Measurements from ENCODE around the gene LGALS3BP. TPM values are rescaled to one million over a fixed set of nuclear protein-coding genes. Genes with fewer than 3 reads are reported as not detected.

LGALS3BP gene
- total and polyA plus RNA-seq, 2 donors (not counting 1 experiment from before 2014, with no cell fraction given) = 1.8 to 7.5 TPM

DNA sequence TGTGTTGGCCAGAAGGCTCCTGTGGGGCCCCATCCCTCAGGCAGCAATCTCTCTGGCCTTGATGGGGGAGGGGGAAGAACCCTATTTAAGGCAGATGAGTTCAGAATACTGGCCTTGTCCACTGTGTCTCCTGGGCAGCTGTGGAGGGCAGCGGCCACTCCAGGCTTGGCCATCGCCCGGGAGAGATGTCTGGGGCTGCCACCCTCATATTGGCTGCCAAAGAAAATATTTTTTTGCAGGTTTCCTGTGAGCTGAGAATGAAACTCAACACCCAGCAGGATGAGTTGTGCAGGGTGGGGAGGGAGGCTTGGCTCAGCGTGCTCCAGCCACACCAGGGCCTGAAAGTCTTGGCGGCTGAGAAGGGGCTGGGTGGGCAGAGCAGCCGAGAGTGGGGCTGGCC lies 40.1 kb downstream of the LGALS3BP start:
- Histone ChIP-seq H2AFZ (ENCODE audit: insufficient read depth, low read depth, low read length, poor library complexity, severe bottlenecking) (no peak overlapping the region), H3K4me1 (ENCODE audit: control insufficient read depth in 2 of 2, insufficient read depth in 2 of 2, low read length in 2 of 2) (no peaks in the 10 kb centered on the region), H3K27me3 (replicated peaks in 1 of 4; ENCODE audit: control extremely low read depth in 1 of 4, control insufficient read depth in 3 of 4, insufficient read depth in 4 of 4, low read length in 3 of 4) (peaks cover 0 to 10% (median 1%) of the 10 kb centered on the region in 4 experiments), H3K4me2 (replicated peaks; ENCODE audit: low read depth, low read length, poor library complexity, severe bottlenecking) (no peak overlapping the region), H3K79me2 (ENCODE audit: control insufficient read depth, insufficient read depth, low read length) (no peaks in the 10 kb centered on the region), H3K27ac (ENCODE audit: low read length in 2 of 2) (no peak overlapping the region), H3K9me3 (ENCODE audit: control extremely low read depth in 1 of 3, control insufficient read depth in 2 of 3, insufficient read depth in 1 of 3, low read length in 2 of 3) (no peaks in the 10 kb centered on the region), H3K36me3 (replicated peaks in 1 of 2; ENCODE audit: control extremely low read depth in 1 of 2, control insufficient read depth in 1 of 2, extremely low read depth in 1 of 2, insufficient read depth in 2 of 2, low read length in 1 of 2) (no peaks in the 10 kb centered on the region), H3K9ac (ENCODE audit: low read length) (no peak overlapping the region), H3K4me3 (ENCODE audit: control extremely low read depth in 1 of 5, extremely low read depth in 1 of 5, insufficient read depth in 1 of 5, low read depth in 2 of 5, low read length in 4 of 5) (no peak overlapping the region), H4K20me1 (ENCODE audit: control insufficient read depth, insufficient read depth, low read length, poor library complexity, severe bottlenecking) (no peaks in the 10 kb centered on the region)
- Mint-ChIP-seq H3K27ac (no peak overlapping the region), H3K4me3 (no peak overlapping the region), H3K4me1 (no peaks in the 10 kb centered on the region), H3K27me3 (peaks cover 7% of the 10 kb centered on the region), H3K9me3 (ENCODE audit: insufficient read depth) (no peaks in the 10 kb centered on the region)
- ChIA-PET CTCF (no interaction called here), POLR2A (no interaction called here)
- ATAC-seq (ENCODE audit: low read depth) (no peak), DNase-seq (no peak)
- intact Hi-C loops (cut with micrococcal nuclease) = no loop called here
- TF ChIP-seq EZH2 (IDR thresholded peaks at IDR 0.05; ENCODE audit: borderline replicate concordance, insufficient read depth, low read depth, low read length, poor library complexity, severe bottlenecking) = no peak
- TF ChIP-seq, protein P1, sequence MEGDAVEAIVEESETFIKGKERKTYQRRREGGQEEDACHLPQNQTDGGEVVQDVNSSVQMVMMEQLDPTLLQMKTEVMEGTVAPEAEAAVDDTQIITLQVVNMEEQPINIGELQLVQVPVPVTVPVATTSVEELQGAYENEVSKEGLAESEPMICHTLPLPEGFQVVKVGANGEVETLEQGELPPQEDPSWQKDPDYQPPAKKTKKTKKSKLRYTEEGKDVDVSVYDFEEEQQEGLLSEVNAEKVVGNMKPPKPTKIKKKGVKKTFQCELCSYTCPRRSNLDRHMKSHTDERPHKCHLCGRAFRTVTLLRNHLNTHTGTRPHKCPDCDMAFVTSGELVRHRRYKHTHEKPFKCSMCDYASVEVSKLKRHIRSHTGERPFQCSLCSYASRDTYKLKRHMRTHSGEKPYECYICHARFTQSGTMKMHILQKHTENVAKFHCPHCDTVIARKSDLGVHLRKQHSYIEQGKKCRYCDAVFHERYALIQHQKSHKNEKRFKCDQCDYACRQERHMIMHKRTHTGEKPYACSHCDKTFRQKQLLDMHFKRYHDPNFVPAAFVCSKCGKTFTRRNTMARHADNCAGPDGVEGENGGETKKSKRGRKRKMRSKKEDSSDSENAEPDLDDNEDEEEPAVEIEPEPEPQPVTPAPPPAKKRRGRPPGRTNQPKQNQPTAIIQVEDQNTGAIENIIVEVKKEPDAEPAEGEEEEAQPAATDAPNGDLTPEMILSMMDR (IDR thresholded peaks at IDR 0.05) = no peak
- WGBS (ENCODE audit: insufficient coverage) = 91% methylated on average over 6 of the region's 6 CpGs

DNA sequence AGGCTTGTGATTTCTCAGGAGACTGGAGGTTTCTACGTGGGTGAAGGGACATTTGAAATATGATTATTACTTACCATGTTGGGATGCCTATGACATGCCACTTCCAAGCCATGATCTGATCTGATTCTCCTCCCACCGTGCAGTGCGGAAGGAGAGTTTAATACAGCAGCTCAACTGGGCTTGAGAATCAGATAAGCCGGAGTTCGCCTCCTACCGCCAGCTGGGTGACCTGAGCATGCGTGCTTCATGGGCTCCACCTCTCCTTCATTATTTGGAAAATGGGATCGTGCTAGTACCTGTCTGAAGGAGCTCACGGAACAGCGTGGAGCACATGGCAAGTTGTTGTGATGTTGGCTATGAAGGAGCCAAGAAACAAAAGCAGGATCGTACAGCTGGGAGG lies 42.2 kb downstream of the LGALS3BP start:
- Histone ChIP-seq H3K9me3 (ENCODE audit: control extremely low read depth in 1 of 3, control insufficient read depth in 2 of 3, insufficient read depth in 1 of 3, low read length in 2 of 3) (no peaks in the 10 kb centered on the region), H4K20me1 (ENCODE audit: control insufficient read depth, insufficient read depth, low read length, poor library complexity, severe bottlenecking) (no peaks in the 10 kb centered on the region), H3K4me3 (ENCODE audit: control extremely low read depth in 1 of 5, extremely low read depth in 1 of 5, insufficient read depth in 1 of 5, low read depth in 2 of 5, low read length in 4 of 5) (no peak overlapping the region), H2AFZ (ENCODE audit: insufficient read depth, low read depth, low read length, poor library complexity, severe bottlenecking) (no peak overlapping the region), H3K27ac (ENCODE audit: low read length in 2 of 2) (no peak overlapping the region), H3K27me3 (replicated peaks in 1 of 4; ENCODE audit: control extremely low read depth in 1 of 4, control insufficient read depth in 3 of 4, insufficient read depth in 4 of 4, low read length in 3 of 4) (peaks cover 0 to 11% (median 1%) of the 10 kb centered on the region in 4 experiments), H3K4me1 (ENCODE audit: control insufficient read depth in 2 of 2, insufficient read depth in 2 of 2, low read length in 2 of 2) (peaks cover 0 to 8% of the 10 kb centered on the region in 2 donors), H3K9ac (ENCODE audit: low read length) (no peak overlapping the region), H3K36me3 (replicated peaks in 1 of 2; ENCODE audit: control extremely low read depth in 1 of 2, control insufficient read depth in 1 of 2, extremely low read depth in 1 of 2, insufficient read depth in 2 of 2, low read length in 1 of 2) (no peaks in the 10 kb centered on the region), H3K4me2 (replicated peaks; ENCODE audit: low read depth, low read length, poor library complexity, severe bottlenecking) (no peak overlapping the region), H3K79me2 (ENCODE audit: control insufficient read depth, insufficient read depth, low read length) (no peaks in the 10 kb centered on the region)
- CTCF ChIA-PET = no interaction called here
- no peaks in the 10 kb centered on the region for H3K9me3 Mint-ChIP-seq (ENCODE audit: insufficient read depth)
- H3K27me3 Mint-ChIP-seq = peaks cover 11% of the 10 kb centered on the region
- 99% methylated on average over 8 of the region's 11 CpGs for WGBS (ENCODE audit: insufficient coverage)
- no peaks in the 10 kb centered on the region for H3K4me1 Mint-ChIP-seq
- no peak overlapping the region for H3K27ac Mint-ChIP-seq
- no peak overlapping the region for H3K4me3 Mint-ChIP-seq
- ATAC-seq (ENCODE audit: low read depth) (no peak), DNase-seq (no peak)
- intact Hi-C loops (cut with micrococcal nuclease) = no loop called here
- no peak for TF ChIP-seq EZH2 (IDR thresholded peaks at IDR 0.05; ENCODE audit: borderline replicate concordance, insufficient read depth, low read depth, low read length, poor library complexity, severe bottlenecking)
- TF ChIP-seq, protein P1 (IDR thresholded peaks at IDR 0.05) = no peak
- POLR2A ChIA-PET = no interaction called here
